ENCODE measurements around the gene TBRG4.

The TBRG4 gene

DNA sequence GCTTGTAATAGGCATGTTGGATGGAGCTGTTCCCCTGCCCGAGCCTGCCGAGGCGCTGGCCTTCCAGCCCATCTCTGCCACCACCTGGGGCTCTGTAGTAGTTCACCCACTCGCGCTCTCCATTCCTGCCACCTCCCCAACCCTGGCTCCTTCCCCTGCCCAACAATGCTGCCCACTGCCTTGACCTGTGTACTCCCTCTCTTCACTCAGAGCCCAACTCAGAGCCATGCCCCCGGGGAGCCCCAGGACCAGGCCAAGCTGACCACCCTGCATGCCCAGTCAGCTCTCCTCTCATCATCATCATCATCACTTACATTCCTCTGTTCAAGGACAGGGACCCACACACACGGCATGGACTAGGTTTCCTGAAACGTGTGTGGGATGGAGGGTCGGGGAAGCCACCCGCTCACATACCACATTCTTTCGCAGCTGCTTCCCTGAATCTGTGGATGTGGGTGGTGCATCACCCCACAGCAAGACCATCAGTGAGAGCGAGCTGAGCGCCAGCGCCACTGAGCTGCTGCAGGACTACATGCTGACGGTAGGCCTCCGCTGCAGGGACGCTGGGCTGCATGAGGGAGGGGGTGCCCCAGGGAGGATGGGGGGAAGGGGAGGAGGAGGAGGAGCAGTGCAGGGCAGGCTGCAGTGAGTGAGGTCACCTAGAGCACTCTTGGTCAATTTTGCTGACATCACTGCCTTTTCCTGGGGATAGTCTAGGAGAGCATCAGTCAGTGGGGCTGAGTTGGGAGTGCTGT is 38.3 kb downstream of the TBRG4 start:
- DNase-seq, result no peak

- DNase-seq, result no peak
Observed at GRCh38 chr7:45072131-45073030, 39.1 kb downstream of the TBRG4 start.

DNA sequence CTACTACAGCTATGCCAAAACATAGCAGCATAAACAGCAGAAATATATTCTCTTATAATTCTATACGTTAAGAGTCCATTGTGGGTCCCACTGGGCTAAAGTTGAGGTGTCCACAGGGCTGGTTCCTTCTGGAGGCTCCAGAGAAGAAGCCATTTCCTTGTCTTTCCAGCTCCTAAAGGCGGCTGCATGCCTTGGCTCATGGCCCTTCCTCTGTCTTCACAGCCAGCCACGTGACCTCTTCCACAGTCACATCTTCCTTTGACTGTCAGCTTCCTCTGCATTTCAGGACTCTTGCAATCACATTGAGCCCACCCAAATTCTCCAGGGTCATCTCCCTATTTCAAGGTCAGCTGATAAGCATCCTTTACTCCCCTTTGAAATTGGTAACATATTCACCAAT is 40.0 kb downstream of the TBRG4 start:
- DNase-seq, result no peak

DNA sequence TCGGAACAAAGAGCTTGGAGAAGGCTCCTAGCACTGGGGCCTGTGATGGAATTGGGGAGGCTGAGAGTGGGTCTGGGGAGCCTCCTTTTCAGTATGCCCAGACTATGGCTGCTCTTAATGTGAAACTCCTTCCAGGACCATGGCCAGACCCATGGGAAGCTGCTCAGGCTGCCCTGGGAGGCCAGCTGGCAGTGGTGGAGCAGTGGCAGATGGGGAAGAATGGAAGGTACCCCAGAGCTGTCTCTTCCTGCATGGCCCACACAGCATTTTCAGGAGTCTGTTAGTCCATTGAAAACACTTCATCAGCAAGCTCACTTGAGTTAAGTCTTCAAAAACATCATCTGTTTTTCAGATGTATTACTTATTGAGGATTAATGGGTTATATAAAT is 41.2 kb downstream of the TBRG4 start:
- no peak for DNase-seq

DNA sequence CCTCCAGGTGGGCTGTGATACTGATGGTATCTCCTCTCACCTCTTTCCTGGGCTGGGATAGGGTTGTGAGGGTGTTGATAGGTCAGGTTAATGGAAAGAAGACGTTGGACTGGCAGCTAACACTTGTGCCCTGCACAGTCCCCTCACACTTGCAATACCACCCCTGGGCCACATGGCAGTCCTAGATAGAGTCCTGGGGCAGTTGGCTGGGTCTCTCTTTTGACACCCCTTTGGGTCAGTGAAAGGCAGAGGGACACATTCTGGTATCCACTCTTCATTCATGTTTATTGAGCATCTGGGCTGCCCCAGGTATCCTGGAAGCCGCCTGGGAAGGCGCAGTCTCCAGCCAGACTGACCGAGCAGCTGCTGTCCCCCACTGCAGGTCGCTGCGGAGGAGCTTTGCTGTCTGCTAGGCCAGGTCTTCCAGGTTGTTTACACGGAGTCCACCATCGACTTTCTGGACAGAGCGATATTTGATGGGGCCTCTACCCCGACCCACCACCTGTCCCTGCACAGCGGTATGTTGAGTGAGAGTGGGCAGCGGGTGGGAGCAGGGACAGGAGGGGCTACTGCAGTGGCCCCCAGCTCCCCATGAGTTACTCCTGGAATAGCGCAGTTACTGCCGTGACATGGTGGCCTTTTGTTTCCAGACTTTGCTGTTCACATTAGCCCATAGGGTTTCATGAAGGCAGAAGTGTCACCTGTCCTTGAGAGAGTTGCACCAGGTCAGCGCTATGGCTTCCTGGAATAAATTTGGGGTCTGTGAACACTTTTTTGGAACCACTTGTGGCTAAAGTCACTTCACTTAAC is 41.8 kb downstream of the TBRG4 start:
- no peak for DNase-seq

DNA sequence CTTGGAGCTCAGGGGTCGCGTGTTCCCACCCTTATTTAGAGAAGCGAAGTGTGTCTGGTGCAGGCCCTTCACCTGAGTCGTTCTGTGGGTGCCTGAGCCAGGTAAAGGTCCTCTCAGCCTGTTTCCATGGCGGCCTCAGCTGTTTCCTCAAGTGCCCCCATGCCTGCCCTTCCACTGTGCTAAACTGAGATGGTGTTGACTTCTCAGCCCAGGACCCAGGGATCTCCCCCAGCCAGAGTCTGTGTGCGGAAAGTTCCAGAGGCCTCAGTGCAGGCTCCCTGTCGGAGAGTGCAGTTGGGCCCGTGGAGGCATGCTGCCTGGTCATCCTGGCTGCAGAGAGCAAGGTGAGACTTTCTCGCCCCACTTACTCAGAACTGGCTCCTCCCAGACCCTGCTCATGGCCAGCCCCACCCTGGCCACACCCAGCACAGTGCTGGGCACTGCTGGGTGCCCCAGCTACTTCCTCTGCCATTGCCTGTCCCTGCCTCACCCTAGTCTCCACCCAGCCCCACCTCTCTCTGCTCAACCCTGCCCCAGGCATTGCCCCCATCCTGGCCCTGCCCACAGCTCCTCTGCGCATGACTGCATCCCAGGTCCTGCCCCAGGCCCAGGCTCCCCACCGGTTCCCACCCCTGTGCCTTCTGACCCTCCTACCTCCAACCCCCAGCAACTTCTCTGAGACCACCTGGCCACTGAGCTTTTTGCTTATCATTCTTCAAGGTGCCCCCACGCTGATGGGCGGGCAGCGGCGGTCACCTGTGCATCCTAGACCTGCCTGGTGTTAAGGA is 43.1 kb downstream of the TBRG4 start:
- DNase-seq, result no peak

DNA sequence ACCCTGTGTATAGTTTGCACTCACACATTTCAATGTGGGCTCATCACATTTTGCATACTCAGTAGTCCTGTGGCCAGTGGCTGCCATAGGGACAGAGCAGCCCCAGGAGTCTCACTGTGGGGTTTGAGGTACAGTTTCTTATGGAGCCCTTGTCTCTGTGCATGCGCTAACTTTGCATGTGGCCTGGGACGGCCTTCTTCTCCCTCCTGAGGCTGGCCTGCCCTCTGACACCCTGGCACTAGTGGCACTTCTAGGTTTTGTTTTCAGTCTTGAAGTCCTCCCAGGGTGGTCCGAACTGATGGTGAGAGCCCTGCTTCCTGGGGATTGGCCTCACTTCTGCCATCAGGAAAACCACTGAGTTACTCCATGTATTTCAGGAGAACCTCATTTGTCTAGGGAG is 43.9 kb downstream of the TBRG4 start:
- DNase-seq, result no peak

- DNase-seq, result no peak
Observed at GRCh38 chr7:45066409-45066808, 45.1 kb downstream of the TBRG4 start.

GRCh38 chr7:45065031-45065995 is 46.2 kb downstream of the TBRG4 start:
- DNase-seq, result no peak

DNA sequence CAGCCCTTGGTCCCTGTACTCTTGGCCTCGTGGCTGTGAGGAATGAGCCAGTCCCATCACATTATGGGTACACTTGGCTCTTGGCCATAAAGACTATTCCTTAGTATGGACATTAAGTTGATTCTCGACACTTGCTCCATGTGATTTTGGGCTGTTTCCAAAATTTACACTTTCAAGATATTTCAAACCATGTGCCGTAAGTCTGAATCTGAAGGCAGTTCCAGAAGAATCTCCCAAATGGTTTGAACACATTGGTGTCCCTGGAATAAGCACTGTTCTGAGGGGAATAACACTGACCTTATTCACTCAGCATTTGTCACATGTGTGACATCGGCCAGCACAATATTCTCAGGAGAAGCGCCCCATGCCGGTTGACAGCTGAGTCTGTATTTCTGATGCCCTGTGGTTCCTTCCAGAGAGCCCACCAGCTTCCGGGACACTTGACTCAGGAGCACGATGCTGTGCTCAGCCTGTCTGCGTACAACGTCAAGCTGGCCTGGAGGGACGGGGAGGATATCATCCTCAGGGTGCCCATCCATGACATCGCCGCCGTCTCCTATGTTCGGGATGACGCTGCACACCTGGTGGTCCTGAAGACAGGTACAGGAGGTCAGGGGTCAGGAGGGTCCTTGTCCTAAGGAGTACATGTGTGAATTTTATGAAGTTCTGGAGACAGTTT is 47.3 kb downstream of the TBRG4 start:
- DNase-seq, result no peak

DNA sequence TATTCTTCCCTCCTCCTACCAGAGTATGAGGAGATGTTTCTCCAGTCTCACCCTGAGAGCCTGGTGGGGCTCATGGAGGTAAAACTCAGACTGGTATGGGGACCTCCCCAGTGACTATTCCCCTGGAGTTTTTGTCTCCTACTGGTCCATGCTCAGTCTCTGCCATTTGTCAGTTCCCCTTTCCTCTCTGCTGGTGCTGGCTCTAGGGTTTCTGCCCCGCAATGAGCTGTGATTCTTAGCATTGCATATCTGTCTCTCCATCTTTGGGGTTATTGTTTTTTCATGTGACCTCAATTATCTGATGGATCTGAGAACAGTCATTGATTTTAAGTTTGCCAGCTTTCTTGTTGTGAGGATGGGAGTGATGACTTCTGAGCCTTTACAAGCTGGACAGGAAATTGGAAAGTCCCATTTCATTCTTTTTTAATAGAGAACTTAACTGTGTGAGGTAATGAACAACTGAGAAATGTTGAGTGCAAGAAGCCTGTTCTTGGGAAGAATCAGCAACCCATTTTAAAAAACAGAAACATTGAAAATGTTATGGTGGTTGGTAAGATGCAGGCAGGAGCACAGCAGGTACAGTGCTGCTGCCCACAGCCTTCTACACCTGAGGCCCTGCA is 49.6 kb downstream of the TBRG4 start:
- DNase-seq, result no peak

DNA sequence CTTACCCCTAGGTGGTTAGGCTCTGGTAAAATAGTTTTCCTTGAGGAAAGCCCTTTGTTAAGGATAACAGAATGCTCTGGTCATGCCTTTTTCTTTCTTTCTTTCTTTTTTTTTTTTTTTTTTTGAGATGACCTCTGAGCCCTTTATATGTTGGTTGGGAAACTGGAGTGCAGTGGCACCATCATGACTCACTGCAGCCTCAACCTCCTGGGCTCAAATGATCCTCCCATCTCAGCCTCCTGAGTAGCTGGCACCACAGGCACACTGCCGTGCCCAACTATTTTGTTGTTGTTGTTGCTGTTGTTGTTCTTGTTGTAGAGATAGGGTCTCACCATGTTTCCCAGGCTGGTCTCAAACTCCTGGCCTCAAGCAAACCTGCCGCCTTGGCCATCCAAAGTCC is 50.1 kb downstream of the TBRG4 start:
- DNase-seq, result no peak

DNA sequence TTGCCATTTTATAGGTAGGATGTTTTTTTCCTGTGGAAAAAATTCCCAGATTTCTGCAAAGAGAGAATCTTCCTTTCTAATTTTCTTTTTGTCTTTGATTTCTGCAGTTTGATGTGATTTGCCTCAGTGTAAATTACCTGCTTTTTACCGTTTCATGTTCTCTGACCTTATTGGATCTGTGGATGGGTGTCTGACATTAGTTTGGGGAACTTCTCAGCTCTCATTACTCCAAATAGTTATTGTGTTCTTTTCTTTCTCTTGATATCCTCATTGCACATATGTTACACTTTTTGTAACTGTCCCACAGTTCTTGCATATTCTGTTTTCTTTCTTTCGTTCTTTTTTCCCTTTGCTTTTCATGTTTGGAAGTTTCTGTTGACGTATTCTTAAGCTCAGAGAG is 51.2 kb downstream of the TBRG4 start:
- DNase-seq, result no peak

- no peak for DNase-seq
Observed at GRCh38 chr7:45057878-45058277, 53.6 kb downstream of the TBRG4 start.

GRCh38 chr7:45055594-45056219 is 55.8 kb downstream of the TBRG4 start:
- no peak for DNase-seq

DNA sequence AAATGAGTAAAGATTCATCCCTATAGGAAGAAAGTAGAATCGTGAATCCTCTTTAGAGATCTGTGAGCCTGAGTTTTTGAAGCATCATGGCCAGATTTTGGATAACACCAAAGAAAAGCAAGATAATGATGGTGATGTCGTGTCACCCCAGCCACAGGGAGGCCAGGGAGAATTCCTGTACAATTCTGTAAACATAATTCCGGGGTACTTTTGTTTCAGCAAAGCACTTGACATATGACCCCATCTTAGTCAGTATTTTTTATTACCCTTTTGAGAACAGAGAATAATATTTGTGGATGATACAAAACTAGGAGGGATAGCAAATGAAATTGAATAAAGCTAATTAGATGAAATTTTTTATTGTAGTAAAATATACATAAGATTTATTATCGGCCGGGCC is 56.5 kb downstream of the TBRG4 start:
- DNase-seq, result no peak

- no peak for DNase-seq
Observed at GRCh38 chr7:45054442-45054841, 57.1 kb downstream of the TBRG4 start.

- DNase-seq, result no peak
Observed at GRCh38 chr7:45053941-45054340, 57.6 kb downstream of the TBRG4 start.

GRCh38 chr7:45053401-45053800 is 58.1 kb downstream of the TBRG4 start:
- no peak for DNase-seq

DNA sequence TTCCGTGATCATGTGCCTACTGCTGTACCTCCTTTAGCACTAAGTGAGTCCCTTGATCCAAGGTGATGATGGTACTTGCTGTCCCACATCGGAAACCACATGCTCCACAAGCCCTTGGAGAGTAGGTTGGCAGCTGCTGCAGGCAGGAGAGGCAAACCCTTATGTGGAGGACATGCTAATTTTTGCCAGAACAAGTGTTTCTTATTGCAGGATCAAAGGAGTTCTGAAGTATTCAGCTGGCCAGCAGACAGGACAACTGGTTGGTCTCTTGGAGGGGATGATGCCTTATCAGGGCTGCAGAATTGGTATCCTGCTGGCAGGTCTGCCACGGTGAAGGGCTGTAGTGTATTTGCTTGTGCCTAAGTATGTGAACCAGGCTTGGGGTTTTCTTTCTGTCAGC is 59.5 kb downstream of the TBRG4 start:
- DNase-seq, result no peak
